GM12878 (cell line): ENCODE data around the gene CCDC186. TPM values are rescaled to one million over a fixed set of nuclear protein-coding genes. Genes with fewer than 3 reads are reported as not detected.

Experiments
- ATAC-seq: fragments of 200-7000 bp; cut with Tn5 transposase; 3 replicates; pipeline ENCODE4 v1.9.1; 2020; ENCODE audit warnings: mild to moderate bottlenecking, moderate library complexity
- BruUV-seq: library from RNA; stranded (reverse); fragments of 400-500 nt; replicated peaks from 2 replicates; lab custom pipeline; 2021; lab: Mats Ljungman, UMichigan
- CTCF ChIA-PET: fragments of 300-600 bp; sonication (Branson Sonifier 250); formaldehyde crosslinking; extraction: SDS; loops from one replicate; lab custom pipeline; 2021; ENCODE audit warnings: inconsistent platforms; lab: Yijun Ruan, JAX
- POLR2A ChIA-PET: fragments of 350-600 bp; formaldehyde crosslinking; extraction: SDS; loops from one replicate; lab custom pipeline; 2021; ENCODE audit warnings: inconsistent platforms; lab: Charles Lee
- RAD21 ChIA-PET: fragments of 300-600 bp; sonication (Branson Sonifier 250); formaldehyde crosslinking; loops from one replicate; lab custom pipeline; 2023; ENCODE audit warnings: antibody characterized with exemption; ENCODE audit not compliant: unreplicated experiment; lab: Charles Lee
- SMC1A ChIA-PET: fragments of 300-600 bp; sonication (Branson Sonifier 250); formaldehyde crosslinking; loops from one replicate; lab custom pipeline; 2023; ENCODE audit not compliant: unreplicated experiment, uncharacterized antibody; lab: Charles Lee
- DNase-seq: peaks from one replicate; pipeline ENCODE4 v3.0.0-alpha.2; 2011; ENCODE audit warnings: low read depth, low spot score
- FAIRE-seq: peaks from 3 replicates; lab custom pipeline; 2011; peaks lifted over from hg19 to GRCh38; lab: Jason Lieb, UNC
- H2AFZ ChIP-seq: 2 replicates; pipeline ENCODE4 v1.6.0; 2011; ENCODE audit warnings: low read depth, low read length, control low read depth; ENCODE audit not compliant: control insufficient read depth
- H3K27ac ChIP-seq: 2 replicates; pipeline ENCODE4 v1.5.1; 2011; ENCODE audit warnings: control low read depth; ENCODE audit not compliant: control insufficient read depth, insufficient read depth
- H3K27me3 ChIP-seq, 2 experiments: replicated peaks in 1 of 2; 2 replicates each; pipeline versions ENCODE4 v1.6.0 to v1.6.1; 2011; ENCODE audit warnings: low read length in 1 of 2; ENCODE audit not compliant: control insufficient read depth in 2 of 2, insufficient read depth in 2 of 2
- H3K36me3 ChIP-seq, 2 experiments: 2 replicates each; pipeline ENCODE4 v1.5.1; 2011; ENCODE audit warnings: low read length in 1 of 2; ENCODE audit not compliant: control insufficient read depth in 2 of 2, insufficient read depth in 2 of 2
- H3K4me1 ChIP-seq: 2 replicates; pipeline ENCODE4 v1.6.1; 2011; ENCODE audit warnings: mild to moderate bottlenecking, low read length, moderate library complexity, mixed read lengths; ENCODE audit not compliant: control insufficient read depth, insufficient read depth
- H3K4me2 ChIP-seq: 2 replicates; pipeline ENCODE4 v1.6.0; 2011; ENCODE audit warnings: control low read depth; ENCODE audit not compliant: control insufficient read depth, insufficient read depth
- H3K4me3 ChIP-seq: fragments of 200-600 bp; sonication (generic); 2 replicates; pipeline ENCODE4 v1.5.1; 2016
- H3K79me2 ChIP-seq: 2 replicates; pipeline ENCODE4 v1.6.0; 2011; ENCODE audit warnings: low read length; ENCODE audit not compliant: control insufficient read depth, insufficient read depth
- H3K9ac ChIP-seq: 2 replicates; pipeline ENCODE4 v1.8.0; 2011; ENCODE audit warnings: low read length, control low read depth, mixed read lengths; ENCODE audit not compliant: control insufficient read depth, insufficient read depth
- H3K9me3 ChIP-seq: replicated peaks from 3 replicates; pipeline ENCODE4 v1.5.1; 2011; ENCODE audit warnings: mild to moderate bottlenecking, low read length; ENCODE audit not compliant: control insufficient read depth, insufficient read depth
- H4K20me1 ChIP-seq: 2 replicates; pipeline ENCODE4 v1.6.0; 2011; ENCODE audit not compliant: control insufficient read depth, insufficient read depth
- ATF2 ChIP-seq: IDR thresholded peaks from 2 replicates; pipeline ENCODE4 v1.6.1; 2012; ENCODE audit warnings: low read length, inconsistent platforms
- BCL11A ChIP-seq: IDR thresholded peaks from 2 replicates; pipeline ENCODE4 v1.6.1; 2011; ENCODE audit warnings: low read depth, low read length
- CBFB ChIP-seq: IDR thresholded peaks from 2 replicates; pipeline ENCODE4 v1.6.1; 2016; ENCODE audit warnings: antibody characterized with exemption, low read depth
- CBX5 ChIP-seq: sonication (generic); IDR thresholded peaks from 2 replicates; pipeline ENCODE4 v1.6.1; 2016; ENCODE audit warnings: low read depth, moderate library complexity, mild to moderate bottlenecking, inconsistent platforms
- CHD2 ChIP-seq: IDR thresholded peaks from 2 replicates; pipeline ENCODE4 v1.6.1; 2011; ENCODE audit warnings: low read depth, low read length, improper control_type of control experiment, borderline replicate concordance
- CREB1 ChIP-seq: IDR thresholded peaks from 2 replicates; pipeline ENCODE4 v1.6.1; 2012; ENCODE audit warnings: low read depth, mild to moderate bottlenecking, inconsistent platforms
- CREM ChIP-seq: IDR thresholded peaks from 2 replicates; pipeline ENCODE4 v1.6.1; 2014; ENCODE audit warnings: antibody characterized with exemption, low read depth
- IKZF1 ChIP-seq: fragments of 450-650 bp; conservative IDR thresholded peaks from 2 replicates; pipeline ENCODE4 v1.6.1; 2017; ENCODE audit warnings: antibody characterized with exemption, mild to moderate bottlenecking
- IKZF2 ChIP-seq, 2 experiments: fragments of 450-650 bp; IDR thresholded peaks; 2 replicates each; pipeline ENCODE4 v1.6.1; 2017; ENCODE audit warnings: mild to moderate bottlenecking in 2 of 2, moderate library complexity in 2 of 2
- MEF2A ChIP-seq: IDR thresholded peaks from 2 replicates; pipeline ENCODE4 v1.6.1; 2011; ENCODE audit warnings: low read depth, mild to moderate bottlenecking, low read length, moderate library complexity; ENCODE audit not compliant: insufficient read depth
- MLLT1 ChIP-seq: fragments of 450-650 bp; IDR thresholded peaks from 2 replicates; pipeline ENCODE4 v1.6.1; 2016; ENCODE audit warnings: mild to moderate bottlenecking
- MTA2 ChIP-seq: fragments of 450-650 bp; IDR thresholded peaks from 2 replicates; pipeline ENCODE4 v1.6.1; 2016; ENCODE audit warnings: low read depth, mild to moderate bottlenecking, moderate library complexity
- MTA3 ChIP-seq: IDR thresholded peaks from 2 replicates; pipeline ENCODE4 v1.6.1; 2012; ENCODE audit warnings: low read length, inconsistent platforms, borderline replicate concordance
- NBN ChIP-seq: fragments of 450-650 bp; IDR thresholded peaks from 2 replicates; pipeline ENCODE4 v1.6.1; 2016
- NKRF ChIP-seq: fragments of 450-650 bp; conservative IDR thresholded peaks from 2 replicates; pipeline ENCODE4 v1.6.1; 2017; ENCODE audit warnings: mild to moderate bottlenecking, moderate library complexity
- SRF ChIP-seq, 2 experiments: IDR thresholded peaks; 2 replicates each; pipeline ENCODE4 v1.6.1; 2011; ENCODE audit warnings: low read depth in 2 of 2, low read length in 2 of 2, mild to moderate bottlenecking in 1 of 2, moderate library complexity in 1 of 2
- TBL1XR1 ChIP-seq: IDR thresholded peaks from 2 replicates; pipeline ENCODE4 v1.6.1; 2012; ENCODE audit warnings: low read depth, low read length, improper control_type of control experiment
- ZBED1 ChIP-seq: IDR thresholded peaks from 2 replicates; pipeline ENCODE4 v1.6.1; 2016; ENCODE audit warnings: borderline replicate concordance
- ZNF217 ChIP-seq: fragments of 450-650 bp; IDR thresholded peaks from 2 replicates; pipeline ENCODE4 v1.6.1; 2017; ENCODE audit warnings: antibody characterized with exemption, mild to moderate bottlenecking
- WGBS: methylation state at CpG from one replicate; pipeline ENCODE4 v1.1.6; 2016; ENCODE audit warnings: low lambda C conversion rate; ENCODE audit not compliant: insufficient replicate concordance, insufficient coverage; ENCODE audit errors: missing lambda C conversion rate; 5-methylcytosine and 5-hydroxymethylcytosine counted together
- in situ Hi-C: fragments of 300-500 bp; cut with MboI; formaldehyde crosslinking; loops from 9 replicates; pipeline ENCODE4 v1.14.3; 2018; ENCODE audit warnings: mixed read lengths
- intact Hi-C: fragments of 100-400 bp; cut with micrococcal nuclease; formaldehyde crosslinking; loops from one replicate; pipeline ENCODE4 v1.14.2; 2022; ENCODE audit not compliant: unreplicated experiment
- polyA plus RNA-seq, 11 experiments: library from polyadenylated mRNA; depleted of rRNA in 4 of 11; unstranded in 6 of 11; stranded (reverse) in 5 of 11; fragments of >200 nt; fragmentation: Nextera tagmentation in 4 of 11; fragmentation: Illumina TruSeq in 1 of 11; extraction: Ambion mirVana in 4 of 11; extraction: Trizol in 1 of 11; gene quantifications; 1 replicate in 1 of 11; 2 replicates in 10 of 11; pipeline versions ENCODE4 v1.2.1 to v1.2.3, GENCODE V29; 2011 to 2016; ENCODE audit warnings: inconsistent platforms in 2 of 11, missing spikeins in 2 of 11, low read depth in 1 of 11
- total RNA-seq, 4 experiments: library from RNA; depleted of rRNA in 3 of 4; stranded (reverse); fragments of >200 nt in 3 of 4; fragmentation: Illumina TruSeq in 1 of 4; extraction: Trizol in 1 of 4; gene quantifications; 2 replicates each; pipeline versions ENCODE4 v1.2.1 to v1.2.3, GENCODE V29; 2013 to 2021

Gene CCDC186
- total and polyA plus RNA-seq, 10 of the 15 experiments (the other 5 are each of a cell fraction or from before 2014, with no cell fraction given) = 3.5 to 13.1 (median 7.3) TPM

- ChIA-PET SMC1A (interaction anchor here (0.6 to 3.1 kb wide), 31 partner anchors 11 to 415 kb away, joined by 3 to 15 read pairs (median 6); partner anchors contain the start of gene ADRB1), RAD21 (interaction anchor here (0.8 to 1.6 kb wide), 17 partner anchors 14 to 297 kb away, joined by 3 to 7 read pairs (median 4); partner anchors contain the start of gene ADRB1), POLR2A (interaction anchor here (0.9 to 2.0 kb wide), 3 partner anchors 15 to 135 kb away, joined by 3 to 5 read pairs (median 5); no protein-coding TSS in a partner anchor), CTCF (interaction anchor here (0.6 to 2.6 kb wide), 10 partner anchors 31 to 414 kb away, joined by 3 to 12 read pairs (median 3); no protein-coding TSS in a partner anchor)
- no peaks in the 10 kb centered on the region; a peak in 1 of 4 replicates for H3K27me3 ChIP-seq
- no peaks in the 10 kb centered on the region for H4K20me1 ChIP-seq
- H2AFZ ChIP-seq = no peak overlapping the region; the same call in 1 of the 2 replicates
- in situ Hi-C loops = no loop called here
- peaks cover 6% of the 10 kb centered on the region for H3K9me3 ChIP-seq
- H3K4me3 ChIP-seq = peak overlapping the region; percentile 31; the same call in 1 of the 2 replicates
- no peak for FAIRE-seq
- DNase-seq = no peak
- ATAC-seq = peak; percentile 69
- peaks cover 47% of the 10 kb centered on the region for H3K4me1 ChIP-seq
- 14% methylated on average over 13 of the region's 13 CpGs for WGBS
- intact Hi-C loops = loop anchor here (2.0 to 5.0 kb wide), 2 partner anchors 68 to 135 kb away; no protein-coding TSS in a partner anchor
- no peaks in the 10 kb centered on the region for H3K79me2 ChIP-seq
- H3K9ac ChIP-seq = no peak overlapping the region
- H3K36me3 ChIP-seq = no peaks in the 10 kb centered on the region
- no TSS peak for BruUV-seq
- peak overlapping the region; percentile 50 for H3K27ac ChIP-seq
- H3K4me2 ChIP-seq = peak overlapping the region; percentile 67
- TF ChIP-seq CBX5 (0 out of 2 replicates have a peak, but pooled peaks have one; percentile 51), MTA2 (peak; percentile 65; the same call in 1 of the 2 replicates), BCL11A (peak; percentile 80), TBL1XR1 (peak; percentile 56; the same call in 1 of the 2 replicates), ATF2 (peak; percentile 71), IKZF2 (IDR thresholded peaks at IDR 0.05) (peak; percentile 63 to 66), IKZF1 (peak; percentile 40), CHD2 (no peak; the same call in 1 of the 2 replicates), CBFB (peak; percentile 93), NKRF (no peak), MTA3 (no peak; the same call in 1 of the 2 replicates), MLLT1 (0 out of 2 replicates have a peak, but pooled peaks have one; percentile 25), MEF2A (peak; percentile 95), CREM (peak; percentile 59; the same call in 1 of the 2 replicates), SRF (IDR thresholded peaks at IDR 0.05; ENCODE audit: low read depth in 2 of 2, low read length in 2 of 2) (no peak), NBN (0 out of 2 replicates have a peak, but pooled peaks have one; percentile 18), ZBED1 (peak; percentile 71; the same call in 1 of the 2 replicates), CREB1 (no peak), ZNF217 (peak; percentile 81; the same call in 1 of the 2 replicates)
Measured at GRCh38 chr10:114095559-114096337, 78.3 kb downstream of the CCDC186 start.
